OCI-LY3 (cell line): Measurements from ENCODE around the gene PIP5K1C.

Source experiments
- H2AFZ ChIP-seq: fragments of 200-600, 300-600 bp; shearing (Covaris generic); 2 replicates; pipeline ENCODE4 v1.6.0; 2014; ENCODE audit warnings: antibody characterized with exemption, low read depth, low read length
- H3K27ac ChIP-seq: fragments of 200-600, 300-600 bp; sonication (generic); 2 replicates; pipeline ENCODE4 v1.5.1; 2014; ENCODE audit warnings: mild to moderate bottlenecking, low read length, moderate library complexity, mixed read lengths
- H3K27me3 ChIP-seq: fragments of 200-600, 300-600 bp; sonication (generic); 2 replicates; pipeline ENCODE4 v1.6.1; 2014; ENCODE audit warnings: low read depth, low read length, mixed read lengths
- H3K36me3 ChIP-seq: fragments of 200-600, 300-600 bp; sonication (generic); replicated peaks from 2 replicates; pipeline ENCODE3; 2014; ENCODE audit warnings: low read depth, low read length, mixed read lengths
- H3K4me1 ChIP-seq: fragments of 300-600, 200-600 bp; sonication (generic); 2 replicates; pipeline ENCODE4 v1.6.1; 2014; ENCODE audit warnings: low read length, mixed read lengths
- H3K4me2 ChIP-seq: fragments of 200-600, 300-600 bp; sonication (generic); 2 replicates; pipeline ENCODE4 v1.6.1; 2014; ENCODE audit warnings: low read length, mixed read lengths
- H3K4me3 ChIP-seq: fragments of 300-600, 200-600 bp; sonication (generic); 2 replicates; pipeline ENCODE4 v1.5.1; 2014; ENCODE audit warnings: antibody characterized with exemption, mild to moderate bottlenecking, low read length, moderate library complexity
- H3K79me2 ChIP-seq: fragments of 300-600, 200-600 bp; shearing (Covaris generic); 2 replicates; pipeline ENCODE4 v1.6.1; 2014; ENCODE audit warnings: mild to moderate bottlenecking, low read length, mixed read lengths
- H3K9ac ChIP-seq: fragments of 300-600, 200-600 bp; shearing (Covaris generic); 2 replicates; pipeline ENCODE4 v1.6.0; 2014; ENCODE audit warnings: mild to moderate bottlenecking, low read length, moderate library complexity
- H3K9me3 ChIP-seq: fragments of 200-600, 300-600 bp; shearing (Covaris generic); 2 replicates; pipeline ENCODE4 v1.6.1; 2014; ENCODE audit warnings: low read length, mixed read lengths; ENCODE audit not compliant: insufficient read depth
- H4K20me1 ChIP-seq: fragments of 200-600, 300-600 bp; sonication (generic); 2 replicates; pipeline ENCODE4 v1.6.1; 2016; ENCODE audit warnings: low read length, mixed read lengths; ENCODE audit not compliant: insufficient read depth
- EZH2phosphoT487 ChIP-seq: fragments of 200-600 bp; shearing (Covaris generic); IDR thresholded peaks from 2 replicates; pipeline ENCODE4 v1.6.1; 2018; ENCODE audit warnings: antibody characterized with exemption, mixed run types, low read depth
- TF ChIP-seq, protein P1 (sequence below): fragments of 200-600, 300-600 bp; sonication (generic); IDR thresholded peaks from 2 replicates; pipeline ENCODE4 v1.5.1; 2014; ENCODE audit warnings: antibody characterized with exemption, low read length, low read depth

PIP5K1C gene

DNA sequence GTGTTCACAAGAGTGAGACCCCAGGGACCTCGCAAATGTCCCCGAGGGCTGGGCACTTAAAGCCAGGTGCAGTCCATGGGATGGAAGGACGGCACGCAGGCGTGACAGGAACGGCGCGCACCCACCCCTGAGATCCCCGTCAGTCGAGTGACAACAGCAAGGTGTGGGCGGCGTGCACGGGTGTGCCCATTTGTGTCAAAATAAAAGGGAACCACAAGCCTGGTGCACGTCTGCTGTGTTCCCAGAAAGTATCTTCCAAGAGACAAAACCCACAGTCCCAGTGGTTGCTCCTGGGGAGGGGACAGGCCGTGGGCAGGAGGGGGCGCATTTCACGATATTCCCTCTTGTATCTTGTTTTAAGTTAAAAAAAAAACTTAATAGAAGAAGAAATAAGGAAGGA lies 58.0 kb downstream of the PIP5K1C start:
- TF ChIP-seq, protein P1, sequence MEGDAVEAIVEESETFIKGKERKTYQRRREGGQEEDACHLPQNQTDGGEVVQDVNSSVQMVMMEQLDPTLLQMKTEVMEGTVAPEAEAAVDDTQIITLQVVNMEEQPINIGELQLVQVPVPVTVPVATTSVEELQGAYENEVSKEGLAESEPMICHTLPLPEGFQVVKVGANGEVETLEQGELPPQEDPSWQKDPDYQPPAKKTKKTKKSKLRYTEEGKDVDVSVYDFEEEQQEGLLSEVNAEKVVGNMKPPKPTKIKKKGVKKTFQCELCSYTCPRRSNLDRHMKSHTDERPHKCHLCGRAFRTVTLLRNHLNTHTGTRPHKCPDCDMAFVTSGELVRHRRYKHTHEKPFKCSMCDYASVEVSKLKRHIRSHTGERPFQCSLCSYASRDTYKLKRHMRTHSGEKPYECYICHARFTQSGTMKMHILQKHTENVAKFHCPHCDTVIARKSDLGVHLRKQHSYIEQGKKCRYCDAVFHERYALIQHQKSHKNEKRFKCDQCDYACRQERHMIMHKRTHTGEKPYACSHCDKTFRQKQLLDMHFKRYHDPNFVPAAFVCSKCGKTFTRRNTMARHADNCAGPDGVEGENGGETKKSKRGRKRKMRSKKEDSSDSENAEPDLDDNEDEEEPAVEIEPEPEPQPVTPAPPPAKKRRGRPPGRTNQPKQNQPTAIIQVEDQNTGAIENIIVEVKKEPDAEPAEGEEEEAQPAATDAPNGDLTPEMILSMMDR: no peak
- no peak for TF ChIP-seq EZH2phosphoT487
- Histone ChIP-seq H3K27me3 (no peaks in the 10 kb centered on the region), H3K4me1 (no peaks in the 10 kb centered on the region), H3K79me2 (no peaks in the 10 kb centered on the region), H3K9me3 (no peaks in the 10 kb centered on the region), H3K36me3 (peaks cover 18% of the 10 kb centered on the region), H3K4me3 (no peak overlapping the region), H2AFZ (no peak overlapping the region), H4K20me1 (no peaks in the 10 kb centered on the region; the same call in 1 of the 2 replicates), H3K9ac (no peak overlapping the region), H3K4me2 (no peak overlapping the region), H3K27ac (no peak overlapping the region)

DNA sequence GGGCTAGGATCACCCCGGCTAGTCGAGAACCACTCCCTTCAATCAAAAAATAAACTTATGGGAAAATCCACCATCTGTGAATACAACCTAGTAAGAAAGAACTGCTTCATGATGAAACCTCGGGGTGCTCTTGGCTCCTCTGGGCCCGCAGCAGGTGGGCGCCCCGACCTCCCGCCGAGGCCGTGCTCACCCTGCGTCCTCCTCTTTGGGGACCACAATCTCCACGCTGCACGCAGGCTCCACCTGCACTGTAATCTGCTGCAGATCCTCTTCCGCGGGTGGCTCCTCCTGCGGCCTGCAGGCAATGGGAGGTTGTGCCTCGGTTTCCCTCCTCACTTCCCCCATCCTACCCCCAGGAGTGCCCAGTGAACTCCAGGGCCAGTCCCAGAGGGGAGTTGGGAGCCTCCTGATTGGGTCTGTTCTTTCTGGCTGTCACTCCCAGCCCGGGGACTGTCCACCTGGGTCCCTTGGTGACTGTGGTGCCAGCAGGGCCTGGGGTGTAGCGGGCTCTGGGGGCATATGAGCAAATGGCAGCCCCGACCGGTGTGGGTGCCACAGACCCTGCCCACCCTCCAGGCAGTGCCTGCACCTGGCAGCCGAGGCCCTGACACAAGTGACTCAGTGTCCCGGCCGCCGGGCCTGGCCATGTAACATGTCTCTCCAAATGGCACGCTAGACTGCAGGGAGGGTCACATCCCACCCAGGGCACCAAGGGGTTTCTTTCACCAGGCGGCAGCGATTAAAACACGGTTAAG lies 58.6 kb downstream of the PIP5K1C start:
- no peak overlapping the region for H3K9ac ChIP-seq

DNA sequence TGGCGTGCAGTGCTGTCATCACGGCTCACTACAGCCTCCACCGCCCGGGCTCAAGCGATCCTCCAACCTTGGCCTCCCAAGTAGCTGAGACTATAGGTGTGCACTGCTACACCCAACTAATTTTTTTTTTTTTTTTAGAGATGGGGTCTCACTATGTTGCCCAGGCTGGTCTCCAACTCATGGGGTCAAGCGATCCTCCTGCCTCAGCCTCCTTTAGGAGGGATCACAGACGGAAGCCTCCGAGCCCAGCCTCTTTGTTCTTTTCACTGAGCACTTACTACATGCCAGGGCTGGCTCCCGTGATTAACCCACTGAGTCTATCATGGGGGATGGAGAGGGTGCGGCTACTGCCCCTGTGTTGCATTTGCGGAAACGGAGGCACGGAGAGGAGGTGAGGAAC lies 60.8 kb downstream of the PIP5K1C start:
- Histone ChIP-seq H3K9ac (no peak overlapping the region), H3K4me2 (no peak overlapping the region), H3K4me1 (no peaks in the 10 kb centered on the region), H4K20me1 (no peaks in the 10 kb centered on the region; the same call in 1 of the 2 replicates), H3K36me3 (peaks cover 12% of the 10 kb centered on the region), H2AFZ (no peak overlapping the region), H3K4me3 (no peak overlapping the region), H3K27me3 (no peaks in the 10 kb centered on the region), H3K27ac (no peak overlapping the region), H3K9me3 (no peaks in the 10 kb centered on the region), H3K79me2 (no peaks in the 10 kb centered on the region)
- TF ChIP-seq, protein P1: no peak
- no peak for TF ChIP-seq EZH2phosphoT487

More for the DNA sequence above, 58.6 kb downstream of the PIP5K1C start:
- Histone ChIP-seq H3K27ac (no peak overlapping the region), H3K27me3 (no peaks in the 10 kb centered on the region), H3K36me3 (peaks cover 18% of the 10 kb centered on the region), H3K4me3 (no peak overlapping the region), H3K4me2 (no peak overlapping the region), H2AFZ (no peak overlapping the region), H3K4me1 (no peaks in the 10 kb centered on the region), H3K79me2 (no peaks in the 10 kb centered on the region), H3K9me3 (no peaks in the 10 kb centered on the region), H4K20me1 (no peaks in the 10 kb centered on the region; the same call in 1 of the 2 replicates)
- TF ChIP-seq, protein P1: no peak
- no peak for TF ChIP-seq EZH2phosphoT487

DNA sequence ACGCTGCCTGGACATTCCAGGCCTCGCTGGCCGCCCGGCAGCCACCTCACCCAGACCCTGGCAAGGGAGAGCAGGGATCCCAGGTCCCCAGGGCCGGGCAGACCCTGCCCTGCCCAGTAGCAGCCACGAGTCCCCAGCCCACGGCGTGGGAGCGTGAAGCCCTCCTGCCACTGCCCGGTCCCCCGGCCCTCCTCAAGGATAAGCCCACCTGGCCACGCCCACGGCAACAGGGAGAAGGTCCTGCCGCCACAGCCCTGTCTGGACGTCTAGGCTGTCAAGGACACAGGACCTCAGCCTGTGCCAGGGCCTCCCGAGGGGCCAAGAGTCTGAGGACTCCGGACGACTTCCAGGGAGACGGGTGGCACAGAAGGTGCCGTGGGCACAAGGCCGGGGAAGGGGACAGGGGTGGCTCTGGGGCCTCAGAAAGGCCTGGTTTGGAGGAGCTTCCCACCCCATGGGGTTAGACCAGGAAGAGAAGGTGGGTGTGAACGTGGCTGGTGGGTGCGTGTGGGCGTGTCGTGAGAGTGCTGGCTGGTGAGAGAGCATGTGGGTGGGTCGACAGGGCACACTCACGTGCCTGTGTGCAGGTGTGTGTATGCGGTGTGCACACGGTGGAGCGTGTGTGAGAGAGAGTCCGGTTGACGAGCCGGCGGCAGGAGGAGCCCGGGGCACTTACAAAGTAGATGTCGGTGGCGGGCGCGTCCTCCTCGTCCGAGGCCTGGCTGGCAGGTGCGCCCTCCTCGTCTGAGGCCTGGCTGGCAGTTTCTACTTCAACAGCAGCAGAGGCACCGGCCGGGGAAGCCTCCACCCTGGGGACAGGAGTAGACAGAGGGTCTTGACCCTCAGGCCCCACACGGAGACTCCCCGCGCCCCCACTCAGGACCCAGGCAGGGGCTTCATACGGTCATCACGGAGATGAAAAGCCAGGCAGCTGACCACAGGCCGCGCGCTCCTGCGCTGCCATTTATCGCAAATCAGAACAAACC lies 61.8 kb downstream of the PIP5K1C start:
- Histone ChIP-seq H3K4me3 (no peak overlapping the region), H3K9me3 (no peaks in the 10 kb centered on the region), H2AFZ (no peak overlapping the region), H3K9ac (no peak overlapping the region), H3K4me1 (no peaks in the 10 kb centered on the region), H3K4me2 (no peak overlapping the region), H3K79me2 (no peaks in the 10 kb centered on the region), H3K36me3 (peaks cover 12% of the 10 kb centered on the region), H3K27ac (no peak overlapping the region), H4K20me1 (no peaks in the 10 kb centered on the region; the same call in 1 of the 2 replicates), H3K27me3 (no peaks in the 10 kb centered on the region)
- TF ChIP-seq, protein P1: no peak
